ENCODE measurements around the gene ZNF689. TPM values are rescaled to one million over a fixed set of nuclear protein-coding genes. Genes with fewer than 3 reads are reported as not detected.

The ZNF689 gene
- total and polyA plus RNA-seq, 2 of the 13 experiments (the other 11 are each of a cell fraction or from before 2014, with no cell fraction given) = 9.7 to 19.5 TPM

DNA sequence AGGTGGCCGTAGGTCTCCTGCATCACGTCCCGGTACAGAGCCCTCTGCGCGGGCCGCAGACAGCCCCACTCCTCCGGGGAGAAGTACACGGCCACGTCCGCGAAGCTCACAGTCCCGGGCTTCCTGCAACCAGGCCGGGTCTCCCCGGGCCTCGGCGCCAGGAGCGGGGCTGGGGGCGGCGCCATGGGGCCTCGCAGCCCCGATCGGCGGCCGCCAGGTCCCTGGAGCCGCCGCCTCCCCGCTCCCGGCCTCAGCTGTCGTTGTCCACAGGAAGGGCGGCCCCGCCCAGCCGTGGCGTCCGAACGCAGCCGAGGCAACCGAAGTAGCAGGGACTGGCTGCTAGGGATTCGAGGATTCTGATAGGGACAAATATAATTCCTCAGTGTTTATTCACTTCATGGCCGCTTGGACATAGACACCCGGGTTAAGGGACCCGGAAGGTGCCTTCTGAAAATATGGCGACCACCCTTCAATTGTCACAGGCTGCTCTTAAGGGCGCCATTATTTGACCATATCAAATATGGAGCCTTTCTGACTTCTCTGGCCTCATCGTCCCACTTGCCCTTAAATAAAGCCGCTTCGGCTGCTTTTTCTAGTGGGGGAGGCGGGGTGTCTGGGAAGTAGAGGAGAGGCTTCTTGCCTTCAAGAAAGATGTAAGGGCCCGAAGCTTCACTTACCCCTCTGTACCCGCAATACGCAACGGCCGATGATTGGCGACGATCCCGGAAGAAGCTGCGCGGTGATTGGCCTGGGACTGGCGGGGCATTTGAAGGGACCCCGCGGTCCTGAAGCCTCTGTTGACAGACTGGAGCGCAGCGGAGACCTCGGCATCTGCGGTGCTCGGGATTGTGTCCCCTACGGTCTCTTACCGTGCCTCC, 38.5 kb downstream of the ZNF689 start, which contains the start of gene ZNF688 (continued):
- TF ChIP-seq, protein P1, sequence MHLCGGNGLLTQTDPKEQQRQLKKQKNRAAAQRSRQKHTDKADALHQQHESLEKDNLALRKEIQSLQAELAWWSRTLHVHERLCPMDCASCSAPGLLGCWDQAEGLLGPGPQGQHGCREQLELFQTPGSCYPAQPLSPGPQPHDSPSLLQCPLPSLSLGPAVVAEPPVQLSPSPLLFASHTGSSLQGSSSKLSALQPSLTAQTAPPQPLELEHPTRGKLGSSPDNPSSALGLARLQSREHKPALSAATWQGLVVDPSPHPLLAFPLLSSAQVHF (CRISPR knock-in tag; IDR thresholded peaks at IDR 0.05) = no peak; the same call in 1 of the 2 replicates
- TF ChIP-seq ASH2L (IDR thresholded peaks at IDR 0.05; ENCODE audit: insufficient read length, low read depth, low read length) = peak; percentile 90
- TF ChIP-seq, protein P2, sequence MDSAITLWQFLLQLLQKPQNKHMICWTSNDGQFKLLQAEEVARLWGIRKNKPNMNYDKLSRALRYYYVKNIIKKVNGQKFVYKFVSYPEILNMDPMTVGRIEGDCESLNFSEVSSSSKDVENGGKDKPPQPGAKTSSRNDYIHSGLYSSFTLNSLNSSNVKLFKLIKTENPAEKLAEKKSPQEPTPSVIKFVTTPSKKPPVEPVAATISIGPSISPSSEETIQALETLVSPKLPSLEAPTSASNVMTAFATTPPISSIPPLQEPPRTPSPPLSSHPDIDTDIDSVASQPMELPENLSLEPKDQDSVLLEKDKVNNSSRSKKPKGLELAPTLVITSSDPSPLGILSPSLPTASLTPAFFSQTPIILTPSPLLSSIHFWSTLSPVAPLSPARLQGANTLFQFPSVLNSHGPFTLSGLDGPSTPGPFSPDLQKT (CRISPR knock-in tag; IDR thresholded peaks at IDR 0.05; ENCODE audit: borderline replicate concordance) = 0 out of 2 replicates have a peak, but pooled peaks have one; percentile 20
- no peak; the same call in 1 of the 2 replicates for TF ChIP-seq ZKSCAN5 (CRISPR knock-in tag; IDR thresholded peaks at IDR 0.05)
- TF ChIP-seq JARID2 (CRISPR knock-in tag; IDR thresholded peaks at IDR 0.05; ENCODE audit: insufficient replicate concordance) = no peak
- TF ChIP-seq, protein P3, sequence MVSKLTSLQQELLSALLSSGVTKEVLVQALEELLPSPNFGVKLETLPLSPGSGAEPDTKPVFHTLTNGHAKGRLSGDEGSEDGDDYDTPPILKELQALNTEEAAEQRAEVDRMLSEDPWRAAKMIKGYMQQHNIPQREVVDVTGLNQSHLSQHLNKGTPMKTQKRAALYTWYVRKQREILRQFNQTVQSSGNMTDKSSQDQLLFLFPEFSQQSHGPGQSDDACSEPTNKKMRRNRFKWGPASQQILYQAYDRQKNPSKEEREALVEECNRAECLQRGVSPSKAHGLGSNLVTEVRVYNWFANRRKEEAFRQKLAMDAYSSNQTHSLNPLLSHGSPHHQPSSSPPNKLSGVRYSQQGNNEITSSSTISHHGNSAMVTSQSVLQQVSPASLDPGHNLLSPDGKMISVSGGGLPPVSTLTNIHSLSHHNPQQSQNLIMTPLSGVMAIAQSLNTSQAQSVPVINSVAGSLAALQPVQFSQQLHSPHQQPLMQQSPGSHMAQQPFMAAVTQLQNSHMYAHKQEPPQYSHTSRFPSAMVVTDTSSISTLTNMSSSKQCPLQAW (CRISPR knock-in tag; IDR thresholded peaks at IDR 0.05) = peak; percentile 86
- TF ChIP-seq ZNF101 (CRISPR knock-in tag; IDR thresholded peaks at IDR 0.05; ENCODE audit: borderline replicate concordance, low read depth) = no peak
- peak; percentile 85 for TF ChIP-seq KAT8 (CRISPR knock-in tag; IDR thresholded peaks at IDR 0.05)
- TF ChIP-seq ZNF570 (CRISPR knock-in tag; IDR thresholded peaks at IDR 0.05; ENCODE audit: borderline replicate concordance) = no peak
- TF ChIP-seq CAMTA2 (CRISPR knock-in tag; IDR thresholded peaks at IDR 0.05; ENCODE audit: borderline replicate concordance) = no peak
- TF ChIP-seq FOXO1 (CRISPR knock-in tag; IDR thresholded peaks at IDR 0.05) = peak; percentile 12; the same call in 1 of the 2 replicates
- no peak for TF ChIP-seq RAD51 (IDR thresholded peaks at IDR 0.05; ENCODE audit: borderline replicate concordance)
- TF ChIP-seq XBP1 (CRISPR knock-in tag; IDR thresholded peaks at IDR 0.05) = 0 out of 2 replicates have a peak, but pooled peaks have one; percentile 19
- TF ChIP-seq CHD2 (IDR thresholded peaks at IDR 0.05; ENCODE audit: low read depth, low read length) = 0 out of 2 replicates have a peak, but pooled peaks have one; percentile 38
- no peak for TF ChIP-seq JUNB (CRISPR knock-in tag; IDR thresholded peaks at IDR 0.05; ENCODE audit: borderline replicate concordance)
- no peak for TF ChIP-seq NR1H2 (CRISPR knock-in tag; IDR thresholded peaks at IDR 0.05; ENCODE audit: borderline replicate concordance, low read depth)
- TF ChIP-seq ATAD3A (CRISPR knock-in tag; IDR thresholded peaks at IDR 0.05) = no peak
- TF ChIP-seq, protein P4, sequence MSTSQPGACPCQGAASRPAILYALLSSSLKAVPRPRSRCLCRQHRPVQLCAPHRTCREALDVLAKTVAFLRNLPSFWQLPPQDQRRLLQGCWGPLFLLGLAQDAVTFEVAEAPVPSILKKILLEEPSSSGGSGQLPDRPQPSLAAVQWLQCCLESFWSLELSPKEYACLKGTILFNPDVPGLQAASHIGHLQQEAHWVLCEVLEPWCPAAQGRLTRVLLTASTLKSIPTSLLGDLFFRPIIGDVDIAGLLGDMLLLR (CRISPR knock-in tag; IDR thresholded peaks at IDR 0.05) = no peak
- TF ChIP-seq HMG20B (CRISPR knock-in tag; conservative IDR thresholded peaks at IDR 0.05) = no peak
- TF ChIP-seq PAWR (CRISPR knock-in tag; IDR thresholded peaks at IDR 0.05; ENCODE audit: borderline replicate concordance) = no peak
- TF ChIP-seq RXRA (CRISPR knock-in tag; IDR thresholded peaks at IDR 0.05) = no peak
- no peak for TF ChIP-seq MTA3 (CRISPR knock-in tag; IDR thresholded peaks at IDR 0.05)
- peak; percentile 93 for TF ChIP-seq AGO2 (optimal IDR thresholded peaks at IDR 0.05; ENCODE audit: low read depth, low read length)
- 0 out of 2 replicates have a peak, but pooled peaks have one; percentile 44 for TF ChIP-seq ZNF773 (CRISPR knock-in tag; IDR thresholded peaks at IDR 0.05; ENCODE audit: borderline replicate concordance)
- TF ChIP-seq HES4 (CRISPR knock-in tag; IDR thresholded peaks at IDR 0.05; ENCODE audit: borderline replicate concordance) = peak; percentile 88; the same call in 1 of the 2 replicates
- TF ChIP-seq SNAPC2 (CRISPR knock-in tag; IDR thresholded peaks at IDR 0.05) = 0 out of 2 replicates have a peak, but pooled peaks have one; percentile 37

Measured in HepG2 (cell line).